ENCODE results near the gene RTL5. TPM values are rescaled to one million over a fixed set of nuclear protein-coding genes. Genes with fewer than 3 reads are reported as not detected.

Gene RTL5
- total RNA-seq, 1 experiment from 2014 or later, result 0.07 TPM

GRCh38 chrX:72126539-72127140, 5.1 kb downstream of the RTL5 start:
- Histone ChIP-seq H3K4me1 (ENCODE audit: low read length) (no peaks in the 10 kb centered on the region), H3K4me2 (ENCODE audit: low read depth, low read length, poor library complexity, severe bottlenecking) (no peak overlapping the region), H3K79me2 (ENCODE audit: low read length) (no peaks in the 10 kb centered on the region), H3K27ac (ENCODE audit: low read length) (no peak overlapping the region), H3K27me3 (ENCODE audit: low read length) (no peaks in the 10 kb centered on the region), H3K4me3 (ENCODE audit: low read length) (no peak overlapping the region), H3K9me3 (ENCODE audit: low read length) (no peaks in the 10 kb centered on the region), H3K9ac (ENCODE audit: low read length) (no peak overlapping the region), H3K36me3 (ENCODE audit: insufficient read depth, low read length) (no peaks in the 10 kb centered on the region), H3K9me2 (replicated peaks; ENCODE audit: insufficient read depth, low read length) (no peaks in the 10 kb centered on the region), H2AFZ (ENCODE audit: low read length) (no peak overlapping the region), H4K20me1 (ENCODE audit: insufficient read depth, low read depth, low read length) (no peaks in the 10 kb centered on the region)
- DNase-seq, result peak; percentile 91

DNA sequence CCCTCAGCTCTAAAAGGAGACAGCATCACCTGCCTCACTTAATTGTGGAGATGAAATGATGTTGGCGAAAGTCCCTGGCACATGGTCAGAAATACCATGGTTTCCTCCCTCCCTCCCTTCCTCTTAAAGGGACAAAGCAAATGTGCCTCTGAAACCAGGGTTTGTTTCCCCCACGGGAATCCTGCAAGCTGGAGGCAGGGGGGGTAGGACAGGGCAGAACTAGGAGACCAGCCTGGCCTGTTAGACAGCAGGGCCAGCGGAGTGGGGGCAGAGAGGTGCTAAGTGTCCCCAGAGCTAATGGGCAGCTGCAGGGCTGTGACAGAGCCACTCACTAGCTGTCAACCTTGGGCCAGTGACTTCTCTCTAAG, 5.7 kb downstream of the RTL5 start:
- no peak overlapping the region for H3K9ac ChIP-seq (ENCODE audit: low read length)

GRCh38 chrX:72125331-72126047, 6.2 kb downstream of the RTL5 start:
- H3K36me3 ChIP-seq (ENCODE audit: insufficient read depth, low read length), result no peaks in the 10 kb centered on the region
- no peaks in the 10 kb centered on the region for H3K9me3 ChIP-seq (ENCODE audit: low read length)
- H2AFZ ChIP-seq (ENCODE audit: low read length), result no peak overlapping the region
- DNase-seq, result no peak
- H3K27ac ChIP-seq (ENCODE audit: low read length), result no peak overlapping the region
- H3K4me3 ChIP-seq (ENCODE audit: low read length), result no peak overlapping the region
- no peaks in the 10 kb centered on the region for H3K79me2 ChIP-seq (ENCODE audit: low read length)
- H3K9ac ChIP-seq (ENCODE audit: low read length), result no peak overlapping the region
- no peak overlapping the region for H3K4me2 ChIP-seq (ENCODE audit: low read depth, low read length, poor library complexity, severe bottlenecking)
- no peaks in the 10 kb centered on the region for H4K20me1 ChIP-seq (ENCODE audit: insufficient read depth, low read depth, low read length)
- no peaks in the 10 kb centered on the region for H3K27me3 ChIP-seq (ENCODE audit: low read length)
- no peaks in the 10 kb centered on the region for H3K4me1 ChIP-seq (ENCODE audit: low read length)
- H3K9me2 ChIP-seq (replicated peaks; ENCODE audit: insufficient read depth, low read length), result no peaks in the 10 kb centered on the region

More for the DNA sequence above, 5.7 kb downstream of the RTL5 start:
- H3K4me2 ChIP-seq (ENCODE audit: low read depth, low read length, poor library complexity, severe bottlenecking), result no peak overlapping the region
- H3K36me3 ChIP-seq (ENCODE audit: insufficient read depth, low read length), result no peaks in the 10 kb centered on the region
- no peak overlapping the region for H2AFZ ChIP-seq (ENCODE audit: low read length)
- H4K20me1 ChIP-seq (ENCODE audit: insufficient read depth, low read depth, low read length), result no peaks in the 10 kb centered on the region
- no peaks in the 10 kb centered on the region for H3K4me1 ChIP-seq (ENCODE audit: low read length)
- DNase-seq, result no peak
- H3K79me2 ChIP-seq (ENCODE audit: low read length), result no peaks in the 10 kb centered on the region
- no peak overlapping the region for H3K4me3 ChIP-seq (ENCODE audit: low read length)
- no peaks in the 10 kb centered on the region for H3K9me2 ChIP-seq (replicated peaks; ENCODE audit: insufficient read depth, low read length)
- H3K27ac ChIP-seq (ENCODE audit: low read length), result no peak overlapping the region
- H3K27me3 ChIP-seq (ENCODE audit: low read length), result no peaks in the 10 kb centered on the region
- no peaks in the 10 kb centered on the region for H3K9me3 ChIP-seq (ENCODE audit: low read length)

DNA sequence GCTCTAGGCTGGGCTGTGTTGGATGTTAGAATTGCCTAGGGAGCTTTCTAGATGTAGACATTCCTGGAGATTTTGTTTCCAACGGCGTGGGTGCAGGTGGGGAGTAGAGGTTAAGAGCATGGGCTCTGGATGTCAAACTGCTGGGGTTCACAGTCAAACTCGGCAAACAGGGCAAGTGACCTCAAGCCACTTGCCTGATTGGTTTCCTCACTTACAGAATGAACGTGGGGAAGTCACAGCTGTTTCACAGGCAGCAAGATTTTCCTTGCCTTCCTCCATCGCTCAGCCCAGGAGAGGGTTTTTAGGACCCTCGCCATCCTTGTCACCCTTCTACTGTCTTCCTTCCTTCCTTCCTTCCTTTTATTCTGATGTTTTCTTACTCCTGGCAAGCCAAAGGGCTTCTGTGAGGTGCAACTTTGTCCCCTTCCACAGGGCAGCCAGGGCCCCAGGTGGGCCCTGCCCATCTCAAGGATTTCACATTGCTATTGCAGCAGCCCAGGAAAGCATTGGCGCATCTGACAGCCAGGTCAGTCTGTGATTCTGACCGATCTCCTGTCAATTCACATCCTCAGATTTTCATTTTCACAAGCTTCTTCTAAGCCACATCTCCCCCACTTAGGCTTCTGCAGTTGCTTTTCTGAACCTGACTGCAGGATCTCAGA, 7.0 kb downstream of the RTL5 start:
- H3K27ac ChIP-seq (ENCODE audit: low read length), result no peak overlapping the region
- no peak overlapping the region for H3K9ac ChIP-seq (ENCODE audit: low read length)
- H3K36me3 ChIP-seq (ENCODE audit: insufficient read depth, low read length), result no peaks in the 10 kb centered on the region
- no peaks in the 10 kb centered on the region for H4K20me1 ChIP-seq (ENCODE audit: insufficient read depth, low read depth, low read length)
- H3K27me3 ChIP-seq (ENCODE audit: low read length), result no peaks in the 10 kb centered on the region
- no peaks in the 10 kb centered on the region for H3K79me2 ChIP-seq (ENCODE audit: low read length)
- H3K4me1 ChIP-seq (ENCODE audit: low read length), result no peaks in the 10 kb centered on the region
- no peaks in the 10 kb centered on the region for H3K9me2 ChIP-seq (replicated peaks; ENCODE audit: insufficient read depth, low read length)
- H3K4me3 ChIP-seq (ENCODE audit: low read length), result no peak overlapping the region
- no peaks in the 10 kb centered on the region for H3K9me3 ChIP-seq (ENCODE audit: low read length)
- DNase-seq, result no peak
- H3K4me2 ChIP-seq (ENCODE audit: low read depth, low read length, poor library complexity, severe bottlenecking), result no peak overlapping the region
- H2AFZ ChIP-seq (ENCODE audit: low read length), result no peak overlapping the region

- H3K4me2 ChIP-seq (ENCODE audit: low read depth, low read length, poor library complexity, severe bottlenecking), result no peak overlapping the region
- no peaks in the 10 kb centered on the region for H3K79me2 ChIP-seq (ENCODE audit: low read length)
- no peaks in the 10 kb centered on the region for H3K9me2 ChIP-seq (replicated peaks; ENCODE audit: insufficient read depth, low read length)
Measured at GRCh38 chrX:72123471-72124185, 8.1 kb downstream of the RTL5 start.

DNA sequence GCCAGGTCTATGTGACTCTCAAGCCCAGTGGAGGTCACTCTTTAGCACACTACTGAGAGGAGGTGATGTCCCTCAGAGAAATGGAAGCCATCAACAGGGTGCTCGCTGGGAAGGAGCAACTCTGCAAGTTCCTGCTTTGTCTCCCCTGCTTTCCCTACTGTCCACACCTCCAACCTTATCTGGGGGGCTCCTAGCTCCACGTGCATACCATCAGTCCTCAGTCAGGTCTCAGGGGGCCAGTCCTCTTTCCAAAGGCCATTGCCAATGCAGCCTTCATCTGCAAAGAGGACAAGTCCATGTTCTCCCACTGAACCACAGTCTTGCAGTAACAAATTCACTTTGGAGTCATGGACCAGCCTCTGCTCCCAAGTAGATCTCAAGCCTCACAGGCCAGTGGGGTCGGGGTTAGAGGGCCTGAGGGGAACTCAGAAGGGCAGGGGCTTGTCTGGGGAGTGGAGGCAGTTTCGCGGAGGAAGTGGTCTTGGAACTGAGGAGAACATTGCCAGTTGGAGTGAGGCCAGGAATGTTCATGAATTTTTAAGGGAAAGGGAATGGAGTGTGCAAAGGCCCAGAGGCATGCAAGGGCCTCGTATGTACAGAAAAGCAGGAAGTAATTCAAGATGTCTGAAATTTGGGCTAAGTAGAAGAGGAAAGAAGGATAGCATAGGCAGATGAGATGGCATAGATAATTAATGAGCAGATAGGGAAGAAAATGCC, 8.9 kb downstream of the RTL5 start:
- H2AFZ ChIP-seq (ENCODE audit: low read length), result no peak overlapping the region
- H3K4me2 ChIP-seq (ENCODE audit: low read depth, low read length, poor library complexity, severe bottlenecking), result no peak overlapping the region
- no peaks in the 10 kb centered on the region for H3K79me2 ChIP-seq (ENCODE audit: low read length)
- H3K4me1 ChIP-seq (ENCODE audit: low read length), result no peaks in the 10 kb centered on the region
- no peak overlapping the region for H3K4me3 ChIP-seq (ENCODE audit: low read length)
- no peak overlapping the region for H3K27ac ChIP-seq (ENCODE audit: low read length)
- no peaks in the 10 kb centered on the region for H4K20me1 ChIP-seq (ENCODE audit: insufficient read depth, low read depth, low read length)
- H3K36me3 ChIP-seq (ENCODE audit: insufficient read depth, low read length), result no peaks in the 10 kb centered on the region
- no peaks in the 10 kb centered on the region for H3K9me2 ChIP-seq (replicated peaks; ENCODE audit: insufficient read depth, low read length)
- no peaks in the 10 kb centered on the region for H3K9me3 ChIP-seq (ENCODE audit: low read length)
- DNase-seq, result no peak
- H3K27me3 ChIP-seq (ENCODE audit: low read length), result no peaks in the 10 kb centered on the region
- no peak overlapping the region for H3K9ac ChIP-seq (ENCODE audit: low read length)

More at GRCh38 chrX:72123471-72124185, 8.1 kb downstream of the RTL5 start:
- H3K36me3 ChIP-seq (ENCODE audit: insufficient read depth, low read length), result no peaks in the 10 kb centered on the region
- DNase-seq, result no peak
- no peaks in the 10 kb centered on the region for H3K27me3 ChIP-seq (ENCODE audit: low read length)
- no peak overlapping the region for H3K9ac ChIP-seq (ENCODE audit: low read length)
- no peak overlapping the region for H2AFZ ChIP-seq (ENCODE audit: low read length)
- no peak overlapping the region for H3K4me3 ChIP-seq (ENCODE audit: low read length)
- no peaks in the 10 kb centered on the region for H3K4me1 ChIP-seq (ENCODE audit: low read length)
- no peaks in the 10 kb centered on the region for H4K20me1 ChIP-seq (ENCODE audit: insufficient read depth, low read depth, low read length)
- H3K27ac ChIP-seq (ENCODE audit: low read length), result no peak overlapping the region
- no peaks in the 10 kb centered on the region for H3K9me3 ChIP-seq (ENCODE audit: low read length)

- Histone ChIP-seq H3K36me3 (ENCODE audit: insufficient read depth, low read length) (no peaks in the 10 kb centered on the region), H3K9ac (ENCODE audit: low read length) (no peak overlapping the region), H3K9me2 (replicated peaks; ENCODE audit: insufficient read depth, low read length) (no peaks in the 10 kb centered on the region), H3K9me3 (ENCODE audit: low read length) (no peaks in the 10 kb centered on the region), H3K79me2 (ENCODE audit: low read length) (no peaks in the 10 kb centered on the region), H3K27me3 (ENCODE audit: low read length) (no peaks in the 10 kb centered on the region), H4K20me1 (ENCODE audit: insufficient read depth, low read depth, low read length) (no peaks in the 10 kb centered on the region), H3K27ac (ENCODE audit: low read length) (no peak overlapping the region), H3K4me3 (ENCODE audit: low read length) (no peak overlapping the region), H3K4me1 (ENCODE audit: low read length) (no peaks in the 10 kb centered on the region), H2AFZ (ENCODE audit: low read length) (no peak overlapping the region), H3K4me2 (ENCODE audit: low read depth, low read length, poor library complexity, severe bottlenecking) (no peak overlapping the region)
- no peak for DNase-seq
Measured at GRCh38 chrX:72121383-72121782, 10.3 kb downstream of the RTL5 start.
